Islet precursor cell (in vitro differentiated cells): Measurements from ENCODE around the gene SYT9.

ENCODE experiments used
- DNase-seq: peaks from one replicate; pipeline ENCODE4 v3.0.0-alpha.2; 2018

Gene SYT9

DNA sequence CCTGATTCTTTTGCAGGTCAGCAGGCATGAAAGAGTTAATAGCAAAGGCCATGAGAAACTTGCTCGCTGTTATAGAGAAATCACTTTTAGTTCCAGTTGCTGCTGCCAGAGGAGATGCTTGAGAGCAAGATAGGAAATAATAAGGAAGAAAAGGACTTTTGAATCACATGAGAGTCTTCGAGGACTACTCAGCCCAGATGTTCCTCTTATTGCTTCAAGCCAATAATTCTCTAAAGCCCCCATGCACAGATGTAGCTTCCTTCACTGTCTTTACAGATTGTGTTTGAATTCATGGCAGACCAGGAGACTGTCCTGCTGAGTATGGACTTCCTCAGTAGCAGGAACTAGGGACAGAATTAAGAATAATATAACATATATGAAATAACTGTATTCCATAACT is 183.5 kb downstream of the SYT9 start:
- DNase-seq, result no peak

DNA sequence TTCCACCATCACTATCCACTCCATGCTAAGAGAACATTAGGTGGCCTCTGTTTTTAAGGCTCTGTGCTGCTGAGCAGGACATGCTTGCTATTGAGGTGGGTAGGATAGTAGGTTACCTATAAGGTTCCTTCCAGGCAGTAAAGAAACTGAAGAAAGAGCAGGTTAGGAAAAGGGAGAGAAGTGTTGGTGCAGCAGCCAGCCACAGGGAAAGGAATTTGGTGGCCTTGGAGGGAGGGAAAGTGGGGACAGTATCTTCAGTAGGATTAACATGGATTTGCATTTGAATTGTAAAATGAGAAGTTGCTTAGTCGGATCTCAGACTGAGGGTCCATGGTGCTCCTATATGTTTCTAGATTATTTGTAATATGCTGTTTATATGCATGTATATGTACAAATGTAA is 184.4 kb downstream of the SYT9 start:
- peak; percentile 28 for DNase-seq

DNA sequence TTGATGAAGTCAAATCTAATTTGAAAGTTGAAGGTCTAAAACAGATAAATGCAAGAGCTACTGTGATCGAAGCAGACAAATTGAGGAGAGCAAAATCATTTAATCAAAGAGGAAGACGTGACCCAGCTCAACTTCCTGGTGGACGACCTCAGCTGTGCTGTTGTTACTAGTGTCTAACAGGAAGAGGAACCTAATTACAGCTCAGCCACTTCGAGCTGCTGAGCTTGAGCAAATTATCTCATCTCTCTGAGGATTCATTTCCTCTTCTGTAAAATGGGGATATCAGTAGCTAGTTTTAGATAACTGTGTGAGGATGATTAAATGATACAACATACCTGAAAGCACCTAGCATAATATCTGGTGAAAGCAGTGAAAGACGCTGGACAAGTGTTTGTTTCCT is 185.0 kb downstream of the SYT9 start:
- no peak for DNase-seq

DNA sequence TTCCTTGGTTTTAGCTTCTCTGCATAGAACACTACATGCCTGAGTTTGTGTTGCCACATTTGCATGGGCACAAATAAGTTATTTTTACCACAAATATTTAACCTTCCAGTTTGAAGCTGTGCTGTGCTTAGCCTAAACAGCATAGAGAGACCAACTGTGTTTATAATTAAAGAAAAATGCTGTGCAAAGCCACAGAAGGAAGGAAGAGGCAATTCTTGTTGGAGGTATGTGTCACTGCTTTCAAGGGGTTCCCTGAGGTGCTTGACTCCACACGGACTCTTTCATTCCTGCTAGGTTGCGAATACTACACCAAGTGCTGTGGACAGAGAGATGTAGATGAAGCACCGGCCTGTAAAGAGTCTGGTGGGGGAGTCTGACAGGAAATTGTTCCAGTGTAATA is 186.0 kb downstream of the SYT9 start:
- DNase-seq, result no peak

DNA sequence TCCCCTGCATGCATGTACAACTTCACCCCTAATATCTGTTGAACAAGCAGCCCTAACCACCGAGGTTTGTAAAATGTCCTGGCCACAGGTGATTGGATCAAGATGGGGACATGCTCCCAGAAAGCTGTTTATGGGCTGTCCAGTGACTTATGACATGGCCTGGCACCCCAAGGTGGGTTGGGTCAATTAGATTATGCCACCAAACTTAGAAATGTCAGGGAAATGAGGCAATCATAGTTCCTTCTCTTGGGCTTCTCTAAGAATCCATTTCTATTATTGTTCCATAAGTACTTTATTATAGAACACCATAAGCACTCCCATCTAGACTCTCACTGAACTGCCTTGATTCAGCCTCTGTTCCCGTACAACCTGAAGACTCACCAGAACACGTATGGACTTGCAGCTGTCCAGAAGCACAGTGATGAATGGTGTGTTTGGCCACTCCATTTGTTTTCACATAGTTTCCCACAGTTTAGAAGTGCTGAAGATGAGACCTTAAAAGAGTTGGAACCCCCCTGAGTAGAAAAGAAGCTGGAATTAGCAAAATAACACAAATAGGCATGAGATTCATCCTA is 188.1 kb downstream of the SYT9 start:
- no peak for DNase-seq

DNA sequence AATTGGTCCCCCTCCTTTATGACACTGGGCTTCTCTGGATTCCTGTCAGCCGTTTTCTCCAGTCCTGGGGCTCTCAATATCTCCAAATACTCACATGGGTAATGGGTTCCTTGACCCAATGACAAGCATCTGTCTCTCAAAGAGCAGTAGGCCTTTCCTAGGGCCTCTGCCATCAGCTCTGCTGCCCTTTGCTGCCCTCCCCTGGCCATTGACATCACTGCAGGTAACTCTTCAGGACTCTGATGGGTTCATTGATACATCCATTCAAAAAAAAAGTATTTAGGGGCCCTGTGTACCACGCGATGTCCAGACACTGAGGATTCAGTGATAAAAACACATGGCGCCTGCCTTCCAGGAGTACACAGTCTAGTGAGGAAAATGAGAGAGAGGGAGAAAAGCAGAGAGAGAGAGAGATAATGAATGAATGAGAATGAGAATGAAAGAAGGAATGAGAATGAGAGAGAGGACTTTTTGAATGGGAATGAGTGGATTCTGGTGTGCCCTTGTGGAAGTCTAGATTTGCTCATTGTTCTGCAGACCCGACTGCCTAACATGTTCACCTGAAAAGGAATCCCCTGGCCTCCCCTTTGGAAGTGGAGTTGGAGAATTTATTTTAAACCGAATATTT is 191.0 kb downstream of the SYT9 start:
- DNase-seq, result peak; percentile 86

DNA sequence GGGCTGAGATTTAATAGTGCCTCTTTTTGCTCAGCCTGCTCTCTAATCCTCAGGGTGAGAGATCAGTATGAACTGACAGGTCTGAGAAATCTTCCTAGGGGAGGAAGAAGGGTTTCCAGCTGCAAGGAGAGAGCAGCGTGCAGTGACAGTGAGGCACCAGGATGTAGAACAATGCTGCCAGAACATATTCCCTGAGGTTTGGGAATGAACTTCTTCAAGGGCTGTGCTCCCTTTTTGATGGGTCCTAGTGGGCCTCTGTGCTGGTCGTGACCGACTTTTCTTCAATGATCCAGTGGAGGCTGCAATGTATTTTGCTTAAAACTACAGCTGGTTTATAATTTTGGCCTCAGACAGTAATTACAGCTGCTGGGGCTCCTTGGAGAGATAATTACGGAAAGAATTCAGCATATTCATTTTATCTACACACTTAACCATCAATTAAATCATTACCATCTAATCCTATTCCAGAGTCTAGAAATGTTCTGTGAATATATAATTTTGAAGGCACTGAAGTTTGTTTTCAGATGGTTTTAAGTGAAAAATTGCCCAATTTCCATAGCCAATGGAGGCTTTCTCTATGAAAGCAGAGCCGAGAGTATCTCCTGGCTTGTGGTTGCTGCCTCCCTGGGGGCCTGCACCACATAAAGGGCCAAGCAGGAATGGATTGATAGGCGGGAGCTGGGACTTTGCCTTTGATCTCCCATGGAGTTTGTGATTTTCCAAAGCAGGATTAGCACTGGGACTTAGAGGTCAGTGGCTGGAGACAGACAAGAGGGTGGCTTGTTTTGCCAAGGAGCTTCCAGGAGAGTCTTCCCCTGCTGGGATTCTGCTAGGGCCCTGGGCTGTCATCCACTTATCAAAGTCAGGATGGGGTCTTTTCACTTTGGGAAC is 192.6 kb downstream of the SYT9 start:
- DNase-seq, result peak; percentile 72

DNA sequence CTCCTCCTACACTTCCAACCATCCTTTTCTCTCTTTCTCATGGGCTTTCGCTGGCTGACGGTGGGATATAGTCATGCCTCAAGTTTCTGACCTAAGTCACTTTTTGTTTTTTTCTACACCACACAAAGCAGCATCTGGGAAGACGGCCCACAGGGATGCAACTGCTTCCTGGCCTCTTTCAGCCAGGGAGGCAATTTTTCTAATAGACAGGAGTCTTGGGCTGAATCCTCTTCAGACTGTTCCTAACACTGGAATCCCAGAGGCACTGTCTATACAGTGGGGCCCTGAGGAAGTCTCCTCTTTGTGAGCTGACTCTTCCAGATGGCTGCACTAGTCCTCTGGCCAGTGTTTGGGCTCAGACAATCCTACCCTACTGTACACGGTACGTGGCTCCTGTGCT is 193.9 kb downstream of the SYT9 start:
- no peak for DNase-seq

DNA sequence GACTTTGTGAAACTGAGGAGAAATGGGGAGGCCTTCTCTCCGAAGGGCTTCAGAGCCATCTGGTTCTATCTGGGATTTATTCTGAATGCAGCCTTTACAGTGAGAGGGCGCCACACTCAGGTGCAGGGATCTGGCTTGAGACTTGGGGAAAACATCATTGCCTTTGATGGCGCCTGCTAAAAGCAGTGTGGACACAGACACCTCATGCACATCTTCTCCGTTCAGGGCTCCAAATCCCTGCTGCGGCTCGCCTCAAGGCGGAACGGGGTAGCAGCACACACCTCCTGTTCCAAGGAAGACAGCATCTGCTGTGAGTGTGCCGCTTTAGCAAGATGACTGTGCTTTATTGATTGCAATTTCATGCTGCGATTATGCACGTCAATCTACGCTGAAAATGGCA is 196.5 kb downstream of the SYT9 start:
- no peak for DNase-seq

DNA sequence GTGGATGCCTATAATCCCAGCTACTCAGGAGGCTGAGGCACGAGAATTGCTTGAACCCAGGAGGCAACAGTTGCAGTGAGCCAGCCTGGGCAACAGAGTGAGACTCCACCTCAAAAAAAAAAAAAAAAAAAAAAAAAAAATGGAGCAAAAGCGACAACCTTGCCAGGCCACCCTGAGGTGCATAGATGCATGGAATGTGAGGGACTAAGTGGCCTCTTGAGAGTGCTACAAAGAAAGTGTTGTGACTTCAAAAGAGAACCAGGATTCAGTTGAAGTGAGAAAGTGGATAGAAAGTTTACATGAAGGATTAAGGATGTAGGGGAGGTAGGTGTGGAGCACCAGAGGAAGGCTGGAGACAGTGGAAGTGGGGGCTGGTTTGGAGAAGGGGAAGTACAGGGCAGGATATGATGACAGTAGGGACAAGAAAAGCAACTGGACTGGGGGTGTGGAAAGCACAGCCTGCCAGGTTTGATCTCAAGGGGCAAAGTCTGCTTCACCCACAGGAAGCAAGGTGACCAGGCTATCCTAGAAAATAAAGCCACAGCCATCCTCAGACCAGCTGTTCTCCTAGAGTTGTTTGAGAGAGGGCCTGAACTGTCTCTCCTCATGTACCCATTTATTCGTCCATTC is 197.6 kb downstream of the SYT9 start:
- DNase-seq, result no peak

DNA sequence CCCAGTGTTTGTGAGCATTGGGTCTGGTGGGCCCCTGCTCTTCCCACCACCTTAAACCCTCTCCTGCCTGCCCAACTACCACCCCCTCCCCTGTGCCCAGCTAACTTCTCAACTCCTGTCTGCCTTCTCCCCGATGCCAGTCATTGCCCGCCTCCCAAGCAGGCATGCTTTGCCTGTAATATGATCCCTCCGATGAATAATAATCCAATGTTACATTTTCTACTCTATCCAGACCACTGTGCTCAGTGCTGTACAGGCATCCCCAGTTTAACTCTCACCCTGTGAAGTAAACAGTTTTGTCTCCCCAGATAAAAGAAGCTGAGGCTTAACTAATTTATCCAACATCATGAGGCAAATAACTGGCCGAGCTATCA is 198.1 kb downstream of the SYT9 start:
- no peak for DNase-seq

DNA sequence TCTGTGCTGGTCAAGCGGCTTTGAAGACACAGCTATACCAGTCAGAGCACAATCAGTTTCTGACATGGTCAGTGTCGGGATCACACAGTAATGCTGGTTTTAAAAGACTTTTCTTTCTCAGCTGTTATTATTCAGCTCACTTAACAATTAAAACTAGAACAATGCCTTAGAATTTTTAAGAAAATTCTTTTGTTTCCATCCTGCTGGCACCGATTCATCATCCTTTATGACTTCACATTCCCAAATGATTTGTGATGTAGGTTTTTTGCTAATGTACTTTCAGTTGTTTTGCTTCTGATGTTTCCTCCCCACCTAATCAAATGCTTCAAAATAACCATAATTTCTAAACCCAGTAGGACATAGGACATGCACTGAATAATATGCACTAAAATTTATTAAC is 199.1 kb downstream of the SYT9 start:
- DNase-seq, result no peak

DNA sequence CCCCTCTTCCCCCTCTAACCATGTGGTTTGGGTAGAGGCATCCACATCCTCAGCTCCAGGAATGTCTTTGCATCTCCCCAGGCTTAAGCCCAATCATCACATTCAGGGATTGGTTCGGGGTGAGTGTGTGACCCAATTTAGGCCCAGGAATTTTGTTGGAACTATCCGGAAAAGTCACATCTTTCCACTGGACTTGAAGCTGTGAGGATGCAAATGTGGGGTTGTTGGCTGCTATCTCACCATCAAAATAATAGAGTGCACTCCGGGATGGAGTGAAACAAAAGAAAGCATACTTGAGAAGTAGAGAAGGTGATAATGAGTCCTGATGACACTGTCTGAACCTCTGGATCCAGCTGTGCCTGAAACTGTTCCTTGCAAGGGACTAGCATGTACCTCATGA is 199.8 kb downstream of the SYT9 start:
- DNase-seq, result no peak

DNA sequence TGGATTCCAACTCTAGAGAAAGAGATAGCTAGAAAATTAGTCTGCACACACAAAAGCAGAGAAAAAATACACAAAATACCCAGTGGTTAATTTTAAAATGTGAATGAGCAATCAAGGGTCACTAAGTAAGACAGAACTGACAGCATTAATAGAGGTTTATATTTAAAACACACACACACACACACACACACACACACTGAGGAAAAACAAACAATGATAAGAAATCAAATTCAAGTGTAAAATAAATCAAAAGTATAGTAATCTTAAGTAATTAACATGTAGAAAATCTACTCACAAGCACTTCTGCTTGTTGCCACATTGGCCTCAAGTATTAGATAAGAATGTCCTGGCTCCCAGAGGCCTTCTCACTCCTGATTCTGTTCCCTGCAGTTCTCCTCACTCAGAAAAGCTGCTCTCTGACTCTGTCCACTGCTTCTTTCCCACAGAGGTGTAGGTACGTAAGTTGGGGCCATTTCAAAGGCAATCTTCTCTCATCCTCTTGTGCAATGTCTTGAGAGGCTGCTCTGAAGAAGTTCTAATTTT is 200.3 kb downstream of the SYT9 start:
- no peak for DNase-seq

DNA sequence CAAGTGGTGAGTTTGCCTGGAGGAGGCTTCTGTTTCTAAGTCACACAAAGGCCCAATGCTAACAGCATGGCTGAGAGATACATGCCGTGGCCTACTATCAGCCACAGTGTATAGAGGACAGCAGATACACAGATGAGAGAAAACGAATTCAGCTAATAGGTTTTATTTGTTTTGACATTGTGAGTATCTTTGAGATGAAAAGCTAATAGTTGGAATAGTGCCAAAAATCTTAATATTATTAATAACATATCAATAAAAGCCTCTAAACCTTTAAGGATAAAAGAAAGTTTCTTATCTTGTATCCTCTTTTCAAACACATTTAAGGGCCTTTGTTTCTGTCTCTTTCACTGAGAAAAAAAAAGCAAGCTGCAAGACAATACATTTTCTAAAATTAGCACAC is 203.2 kb downstream of the SYT9 start:
- no peak for DNase-seq

DNA sequence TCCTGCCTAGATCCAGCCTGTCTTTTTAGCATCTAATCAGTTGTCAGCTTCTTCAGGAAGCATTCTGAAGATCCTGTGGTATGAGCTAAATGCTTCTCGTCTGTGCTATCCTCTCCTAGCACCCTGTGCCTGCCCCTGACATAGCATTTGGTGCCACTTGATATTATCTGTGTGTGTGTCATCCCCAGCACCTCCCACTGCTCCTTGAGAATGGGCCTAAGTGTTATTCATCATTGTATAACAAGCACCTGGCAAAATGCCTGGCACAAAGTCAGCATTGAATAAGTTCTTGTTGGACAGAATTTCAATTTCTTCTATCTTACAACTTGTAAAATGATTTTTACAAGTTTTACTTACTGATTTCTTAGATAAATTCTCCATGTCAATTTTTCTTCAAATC is 205.5 kb downstream of the SYT9 start:
- DNase-seq, result no peak

DNA sequence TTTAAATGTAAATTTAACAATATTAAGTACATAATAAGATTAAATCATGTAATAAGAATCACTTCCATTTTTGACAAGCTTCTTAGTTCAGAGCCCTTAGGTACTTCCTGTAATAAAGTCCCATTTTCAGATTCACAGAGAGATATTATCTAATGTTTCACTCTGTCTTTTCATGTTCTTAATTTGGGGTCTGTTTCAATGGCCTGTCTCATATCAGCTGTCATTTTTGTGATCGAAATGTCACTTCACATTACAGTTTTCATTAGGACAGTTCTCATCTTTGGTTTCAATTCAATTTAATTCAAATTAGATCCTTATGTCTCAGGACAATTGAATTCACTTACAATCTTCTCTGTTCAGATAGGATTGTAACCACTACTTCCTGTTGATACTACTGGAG is 211.0 kb downstream of the SYT9 start:
- DNase-seq, result no peak

DNA sequence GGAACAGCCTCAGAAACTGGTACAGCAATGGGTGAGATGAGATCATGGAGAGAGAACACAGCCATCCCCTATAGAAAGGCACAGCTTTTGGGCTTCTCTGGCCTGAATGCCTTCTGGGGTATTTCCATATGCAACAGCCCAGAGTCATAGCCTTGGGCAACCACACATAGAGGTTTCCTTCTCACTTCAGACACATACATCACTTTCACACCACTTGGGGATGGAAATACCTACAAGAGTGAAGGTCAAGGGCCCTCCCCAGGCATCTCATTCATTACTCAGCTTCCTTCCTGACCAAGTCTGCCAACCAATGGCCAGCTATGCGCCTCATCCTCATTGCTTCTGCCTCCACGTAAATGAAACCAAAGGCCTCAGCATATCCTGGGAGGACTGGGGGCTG is 215.9 kb downstream of the SYT9 start:
- peak; percentile 40 for DNase-seq

DNA sequence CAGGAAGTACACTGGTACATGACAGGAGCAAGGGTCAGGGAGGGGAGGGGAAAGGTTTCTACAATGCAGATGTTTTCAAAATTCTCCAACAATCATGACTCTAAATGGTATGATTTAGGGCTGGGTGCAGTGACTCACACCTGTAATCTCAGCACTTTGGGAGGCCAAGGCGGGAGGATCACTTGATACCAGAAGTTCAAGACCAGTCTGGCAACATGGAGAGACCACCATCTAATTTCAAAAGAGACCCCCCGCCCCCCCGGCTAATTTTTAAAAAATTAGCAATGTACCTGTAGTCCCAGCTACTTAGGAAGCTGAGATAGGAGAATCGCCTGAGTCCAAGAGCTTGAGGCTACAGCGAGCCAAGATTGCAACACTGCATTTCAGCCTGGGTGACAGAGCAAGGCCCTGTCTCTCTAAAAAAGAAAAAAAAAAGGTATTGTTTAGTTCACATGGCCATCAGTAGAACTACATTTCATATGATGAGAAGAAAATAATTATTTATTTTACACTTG is 217.7 kb downstream of the SYT9 start:
- no peak for DNase-seq

DNA sequence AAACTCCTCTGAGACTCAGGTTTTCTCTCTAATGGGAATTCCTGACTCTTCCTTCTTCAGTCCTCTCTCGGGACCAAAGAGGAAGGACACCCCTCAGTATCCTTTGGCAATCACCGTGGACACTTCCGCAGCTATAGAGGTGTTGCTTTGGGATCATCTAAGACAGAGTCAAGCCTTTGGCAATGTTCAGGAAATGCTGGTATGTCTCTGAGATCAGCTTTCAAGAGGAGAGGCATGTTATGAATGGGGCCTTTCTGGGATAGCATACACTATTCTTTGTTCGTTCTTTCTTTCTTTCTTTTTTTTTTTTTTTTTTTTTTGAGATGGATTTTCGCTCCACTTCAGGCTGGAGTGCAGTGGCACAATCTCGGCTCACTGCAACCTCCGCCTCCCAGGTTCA is 219.4 kb downstream of the SYT9 start:
- no peak for DNase-seq

DNA sequence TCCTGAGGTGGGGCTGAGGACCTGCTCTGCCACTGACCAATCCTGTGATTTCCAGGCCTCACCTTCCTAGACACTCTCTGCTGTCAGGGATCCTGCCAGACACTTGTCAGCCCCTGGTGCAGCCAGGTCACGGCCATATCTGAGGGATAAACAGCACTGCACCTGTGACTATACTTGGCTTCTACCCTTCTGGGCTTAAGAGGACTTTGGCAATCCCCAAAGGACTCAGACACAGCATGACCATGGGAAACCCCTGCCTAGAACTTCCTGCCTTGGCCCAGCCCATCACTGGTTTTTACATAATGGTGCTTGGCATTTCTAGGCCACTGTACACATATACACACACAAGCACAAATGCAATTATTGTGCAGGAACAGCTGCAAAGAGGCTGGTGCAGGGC is 222.0 kb downstream of the SYT9 start:
- DNase-seq, result peak; percentile 35

DNA sequence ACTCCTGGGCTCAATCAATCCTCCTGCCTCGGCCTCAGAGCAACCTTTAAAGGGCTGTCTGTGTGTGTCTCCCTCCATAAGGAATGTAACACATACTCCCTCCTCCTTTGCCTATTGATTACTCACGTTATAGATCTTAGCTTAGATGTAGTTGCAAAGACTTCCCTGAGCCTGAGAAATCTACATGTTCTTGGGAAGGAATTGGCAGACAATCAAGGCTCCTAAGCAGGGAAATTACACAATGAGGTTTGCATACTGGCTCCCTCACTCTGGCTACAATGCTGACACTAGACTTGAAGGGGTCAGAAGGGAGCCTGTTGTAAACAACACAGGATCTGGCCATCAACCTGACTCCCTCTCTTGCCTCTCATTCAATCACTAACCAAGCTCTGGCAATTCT is 228.4 kb downstream of the SYT9 start:
- DNase-seq, result no peak

DNA sequence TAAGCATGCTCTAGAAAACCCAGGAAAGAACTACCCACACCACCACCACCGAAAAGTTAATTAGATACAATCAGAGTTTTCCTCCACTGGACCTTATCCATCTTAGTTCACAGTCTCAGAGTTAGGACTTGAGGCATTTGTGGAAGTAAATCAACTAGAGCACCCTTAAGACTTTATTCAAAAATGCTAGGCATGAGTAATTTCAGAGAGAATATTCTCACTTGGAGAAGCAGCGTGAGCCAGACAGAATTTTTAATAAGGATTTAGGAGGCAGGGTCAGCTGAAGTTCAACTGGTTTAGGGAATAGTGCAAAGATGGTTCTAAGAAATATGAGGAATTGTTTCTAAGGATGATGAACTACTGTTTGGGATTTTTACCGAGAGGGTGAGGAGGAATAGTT is 232.4 kb downstream of the SYT9 start:
- no peak for DNase-seq
